ENCODE measurements around the gene DEXI. TPM values are rescaled to one million over a fixed set of nuclear protein-coding genes. Genes with fewer than 3 reads are reported as not detected.

DEXI gene
- total and polyA plus RNA-seq, 12 donors: 52.6 to 303 (median 97.1) TPM

- 88 to 93% (median 89%) methylated on average over 6 of the region's 6 CpGs for WGBS, 4 donors
- Histone ChIP-seq H3K4me1 (replicated peaks in 1 of 2) (peaks cover 6 to 17% of the 10 kb centered on the region in 2 donors), H3K27ac (no peak overlapping the region), H3K9me3 (replicated peaks in 1 of 3) (no peaks in the 10 kb centered on the region), H3K27me3 (no peaks in the 10 kb centered on the region), H3K36me3 (replicated peaks in 1 of 2) (peaks cover 0 to 16% of the 10 kb centered on the region in 2 donors), H3K4me3 (no peak overlapping the region)
- TF ChIP-seq CTCF (IDR thresholded peaks at IDR 0.05) (no peak), POLR2A (IDR thresholded peaks at IDR 0.05) (no peak)
- no peak for DNase-seq
- intact Hi-C loops (cut with DNase I): loop anchor here in 1 of 2 donors (5.0 to 10.0 kb wide), 3 partner anchors 292 to 1449 kb away; partner anchors contain the start of genes RMI2 and SOCS1
Measured at GRCh38 chr16:10965440-10966061, 23.3 kb upstream of the DEXI start.

GRCh38 chr16:10964891-10965326 is 22.6 kb upstream of the DEXI start:
- no peak for DNase-seq
- Histone ChIP-seq H3K27ac (no peak overlapping the region), H3K9me3 (replicated peaks in 1 of 3) (no peaks in the 10 kb centered on the region), H3K4me3 (no peak overlapping the region), H3K36me3 (replicated peaks in 1 of 2) (peaks cover 0 to 14% of the 10 kb centered on the region in 2 donors), H3K4me1 (replicated peaks in 1 of 2) (peaks cover 6 to 19% of the 10 kb centered on the region in 2 donors), H3K27me3 (no peaks in the 10 kb centered on the region)
- intact Hi-C loops (cut with DNase I): loop anchor here in 1 of 2 donors (5.0 to 10.0 kb wide), 3 partner anchors 292 to 1450 kb away; partner anchors contain the start of genes RMI2 and SOCS1
- 84 to 92% (median 91%) methylated on average over 8 of the region's 8 CpGs for WGBS, 4 donors
- TF ChIP-seq CTCF (IDR thresholded peaks at IDR 0.05): no peak
- TF ChIP-seq POLR2A (IDR thresholded peaks at IDR 0.05): no peak

GRCh38 chr16:10964039-10964890 is 22.0 kb upstream of the DEXI start:
- TF ChIP-seq POLR2A (IDR thresholded peaks at IDR 0.05) (no peak), CTCF (IDR thresholded peaks at IDR 0.05) (peak; percentile 89 to 96 (median 93))
- 30 to 35% (median 33%) methylated on average over 15 to 20 of the region's 20 CpGs for WGBS, 4 donors
- Histone ChIP-seq H3K27ac (peak overlapping the region in 1 of 5 donors; percentile 31), H3K9me3 (replicated peaks in 1 of 3) (no peaks in the 10 kb centered on the region), H3K36me3 (replicated peaks in 1 of 2) (peaks cover 0 to 14% of the 10 kb centered on the region in 2 donors), H3K4me3 (no peak overlapping the region), H3K27me3 (no peaks in the 10 kb centered on the region), H3K4me1 (replicated peaks in 1 of 2) (peaks cover 6 to 19% of the 10 kb centered on the region in 2 donors)
- DNase-seq: peak; percentile 80 to 93 (median 87)
- intact Hi-C loops (cut with DNase I): loop anchor here in 1 of 2 donors (10.0 kb wide), 1 partner anchor 1451 kb away; no protein-coding TSS in a partner anchor

- peak overlapping the region in 4 of 5 donors; percentile 44 to 81 (median 57) for H3K27ac ChIP-seq
Measured at GRCh38 chr16:10961231-10961630, 19.0 kb upstream of the DEXI start.

More at GRCh38 chr16:10961231-10961630, 19.0 kb upstream of the DEXI start:
- H3K4me1 ChIP-seq (replicated peaks in 1 of 2): peaks cover 15 to 33% of the 10 kb centered on the region in 2 donors
- H3K27me3 ChIP-seq: no peaks in the 10 kb centered on the region
- H3K4me3 ChIP-seq: no peak overlapping the region
- peak; percentile 67 to 90 (median 81) for DNase-seq
- no peaks in the 10 kb centered on the region for H3K9me3 ChIP-seq (replicated peaks in 1 of 3)
- TF ChIP-seq POLR2A (IDR thresholded peaks at IDR 0.05): peak in 1 of 2 donors; percentile 11
- TF ChIP-seq CTCF (IDR thresholded peaks at IDR 0.05): no peak
- 52 to 56% (median 55%) methylated on average over 7 of the region's 7 CpGs for WGBS, 4 donors
- intact Hi-C loops (cut with DNase I): loop anchor here in 1 of 2 donors (10.0 kb wide), 1 partner anchor 1454 kb away; no protein-coding TSS in a partner anchor
- H3K36me3 ChIP-seq (replicated peaks in 1 of 2): peaks cover 0 to 14% of the 10 kb centered on the region in 2 donors

All from adrenal gland (tissue), 12 donors.